ENCODE data around the gene USP17L18.
"Not testable (repeated sequence)": the region's sequence is repeated elsewhere in the genome, so short reads cannot be mapped to it uniquely, and the experiment has no call there.

GRCh38 chr4:9224596-9224995 lies 23.8 kb upstream of the USP17L18 start, which contains the start of gene USP17L13:
- not testable (repeated sequence) for TF ChIP-seq POLR2AphosphoS5 (IDR thresholded peaks at IDR 0.05; ENCODE audit: low read depth, low read length); POLR2A (IDR thresholded peaks at IDR 0.05; ENCODE audit: low read depth, low read length); TAF1 (IDR thresholded peaks at IDR 0.05; ENCODE audit: low read depth, low read length); SPI1 (IDR thresholded peaks at IDR 0.05; ENCODE audit: low read depth, low read length); PAX5 (IDR thresholded peaks at IDR 0.05; ENCODE audit: insufficient read depth, low read length, severe bottlenecking); POU2F2 (IDR thresholded peaks at IDR 0.05; ENCODE audit: low read depth, low read length)

Data from GM12891 (cell line).